Body of pancreas (tissue), 4 donors: Measurements from ENCODE around the gene ABCA13. TPM values are rescaled to one million over a fixed set of nuclear protein-coding genes. Genes with fewer than 3 reads are reported as not detected.

Experiments used
- ATAC-seq: fragments of 150-250 bp; one replicate; pipeline ENCODE4 v1.9.1; 2016
- DNase-seq, 4 donors: peaks; one replicate each; pipeline ENCODE4 v3.0.0-alpha.2; 2019
- H3K27ac ChIP-seq, 4 donors: fragments of 200-600 bp; sonication (generic); 1 replicate in 3 of 4; 2 replicates in 1 of 4; pipeline versions ENCODE4 v1.5.1 to v1.6.1; 2016 to 2019; ENCODE audit warnings: mild to moderate bottlenecking in 1 of 4, mixed read lengths in 1 of 4, moderate library complexity in 1 of 4
- H3K27me3 ChIP-seq, 2 donors: fragments of 200-600 bp; sonication (generic); one replicate each; pipeline ENCODE4 v1.6.0; 2016; ENCODE audit warnings: mild to moderate bottlenecking in 1 of 2
- H3K36me3 ChIP-seq, 2 donors: fragments of 200-600 bp; sonication (generic); replicated peaks in 1 of 2; 2 replicates each; pipeline ENCODE4 v1.5.1; 2016; ENCODE audit warnings: low read depth in 2 of 2; ENCODE audit not compliant: insufficient read depth in 1 of 2
- H3K4me1 ChIP-seq: fragments of 200-600 bp; sonication (generic); one replicate; pipeline ENCODE4 v1.6.0; 2016
- H3K4me3 ChIP-seq, 2 donors: fragments of 200-600 bp; sonication (generic); 1 replicate in 1 of 2; 2 replicates in 1 of 2; pipeline ENCODE4 v1.5.1; 2016 to 2019
- H3K9me3 ChIP-seq, 3 donors: fragments of 200-600 bp; sonication (generic); 1 replicate in 2 of 3; 2 replicates in 1 of 3; pipeline ENCODE4 v1.5.1; 2016
- CTCF ChIP-seq, 7 experiments: fragments of 450-650 bp in 4 of 7; fragments of 200-600 bp in 3 of 7; sonication (generic) in 3 of 7; IDR thresholded peaks; one replicate each; pipeline ENCODE4 v1.5.1; 2016 to 2019; ENCODE audit warnings: antibody characterized with exemption in 7 of 7
- POLR2A ChIP-seq, 3 donors: fragments of 450-650 bp; IDR thresholded peaks; one replicate each; pipeline ENCODE4 v1.6.1; 2016; ENCODE audit warnings: antibody characterized with exemption in 3 of 3, mild to moderate bottlenecking in 2 of 3
- WGBS, 2 donors: methylation state at CpG; one replicate each; pipeline ENCODE4 v1.1.5; 2017; 5-methylcytosine and 5-hydroxymethylcytosine counted together
- intact Hi-C: fragments of 100-400 bp; cut with DNase I; formaldehyde crosslinking; loops from one replicate; pipeline ENCODE4 v1.15.1; 2023
- total RNA-seq, 2 donors: library from RNA; depleted of rRNA; stranded (reverse); fragments of >200 nt; gene quantifications; one replicate each; pipeline ENCODE4 v1.1.0, GENCODE V29; 2016

ABCA13 gene
- total RNA-seq, 2 donors from 2014 or later: under 0.01 TPM

- H3K9me3 ChIP-seq: no peaks in the 10 kb centered on the region
- no peaks in the 10 kb centered on the region for H3K27me3 ChIP-seq
- ATAC-seq: no peak
- intact Hi-C loops: no loop called here
- no peaks in the 10 kb centered on the region for H3K36me3 ChIP-seq
- TF ChIP-seq CTCF (IDR thresholded peaks at IDR 0.05): no peak
- no peak for TF ChIP-seq POLR2A (IDR thresholded peaks at IDR 0.05)
- no peak for DNase-seq
- no peak overlapping the region for H3K4me3 ChIP-seq
- no peaks in the 10 kb centered on the region for H3K4me1 ChIP-seq
- no peak overlapping the region for H3K27ac ChIP-seq
- 59 to 62% methylated on average over 4 of the region's 4 CpGs for WGBS, 2 donors
These were observed 80.5 kb downstream of the ABCA13 start for GRCh38 chr7:48251766-48252165.

- no peak overlapping the region for H3K27ac ChIP-seq
- WGBS, 2 donors: 31 to 54% methylated on average over 2 of the region's 2 CpGs
- ATAC-seq (no peak), DNase-seq (no peak)
- H3K4me3 ChIP-seq: no peak overlapping the region
- H3K27me3 ChIP-seq: no peaks in the 10 kb centered on the region
- no peak for TF ChIP-seq CTCF (IDR thresholded peaks at IDR 0.05)
- TF ChIP-seq POLR2A (IDR thresholded peaks at IDR 0.05): no peak
- intact Hi-C loops: no loop called here
- H3K36me3 ChIP-seq: no peaks in the 10 kb centered on the region
- H3K9me3 ChIP-seq: no peaks in the 10 kb centered on the region
- no peaks in the 10 kb centered on the region for H3K4me1 ChIP-seq
These were observed 81.7 kb downstream of the ABCA13 start for GRCh38 chr7:48252995-48253394.

GRCh38 chr7:48255046-48255445 is 83.8 kb downstream of the ABCA13 start:
- ATAC-seq (no peak), DNase-seq (no peak)
- no peak overlapping the region for H3K4me3 ChIP-seq
- H3K4me1 ChIP-seq: no peaks in the 10 kb centered on the region
- H3K9me3 ChIP-seq: no peaks in the 10 kb centered on the region
- intact Hi-C loops: no loop called here
- no peak for TF ChIP-seq CTCF (IDR thresholded peaks at IDR 0.05)
- TF ChIP-seq POLR2A (IDR thresholded peaks at IDR 0.05): no peak
- H3K27ac ChIP-seq: no peak overlapping the region
- no peaks in the 10 kb centered on the region for H3K27me3 ChIP-seq
- H3K36me3 ChIP-seq: no peaks in the 10 kb centered on the region
- WGBS, 2 donors: 15 to 21% methylated on average over 1 of the region's 1 CpG

- no peaks in the 10 kb centered on the region for H3K27me3 ChIP-seq
- no peaks in the 10 kb centered on the region for H3K9me3 ChIP-seq
- H3K4me1 ChIP-seq: no peaks in the 10 kb centered on the region
- TF ChIP-seq CTCF (IDR thresholded peaks at IDR 0.05) (no peak), POLR2A (IDR thresholded peaks at IDR 0.05) (no peak)
- WGBS, 2 donors: 76% methylated on average over 4 of the region's 4 CpGs
- H3K27ac ChIP-seq: no peak overlapping the region
- no peak overlapping the region for H3K4me3 ChIP-seq
- DNase-seq: no peak
- no peaks in the 10 kb centered on the region for H3K36me3 ChIP-seq
- intact Hi-C loops: no loop called here
- no peak for ATAC-seq
These were observed 88.4 kb downstream of the ABCA13 start for GRCh38 chr7:48259463-48260280.

- no peak for ATAC-seq
These were observed 90.4 kb downstream of the ABCA13 start for GRCh38 chr7:48261696-48262095.

More at GRCh38 chr7:48261696-48262095, 90.4 kb downstream of the ABCA13 start:
- Histone ChIP-seq H3K4me1 (no peaks in the 10 kb centered on the region), H3K4me3 (no peak overlapping the region), H3K36me3 (no peaks in the 10 kb centered on the region), H3K9me3 (no peaks in the 10 kb centered on the region), H3K27ac (no peak overlapping the region), H3K27me3 (no peaks in the 10 kb centered on the region)
- intact Hi-C loops: no loop called here
- no peak for DNase-seq
- WGBS, 2 donors: 61 to 66% methylated on average over 2 of the region's 2 CpGs
- TF ChIP-seq CTCF (IDR thresholded peaks at IDR 0.05): no peak
- no peak for TF ChIP-seq POLR2A (IDR thresholded peaks at IDR 0.05)
